COLO829 (cell line): Measurements from ENCODE around the gene UBE2G1.
"Not testable (repeated sequence)": the region's sequence is repeated elsewhere in the genome, so short reads cannot be mapped to it uniquely, and the experiment has no call there.

ENCODE experiments used
- DNase-seq: peaks from one replicate; pipeline ENCODE4 v3.0.0; 2012; ENCODE audit warnings: low spot score

Gene UBE2G1

GRCh38 chr17:4366327-4367063, at the start of gene UBE2G1:
TSS of gene UBE2G1 (minus strand) at chr17:4366675. CDS start at chr17:4366316, 359 bp downstream.
- DNase-seq = peak; percentile 95

- DNase-seq = peak; percentile 83
Observed at GRCh38 chr17:4412933-4413831, 46.7 kb upstream of the UBE2G1 start.

GRCh38 chr17:4411201-4411600, 44.7 kb upstream of the UBE2G1 start:
- DNase-seq = no peak

GRCh38 chr17:4409659-4410058, 43.2 kb upstream of the UBE2G1 start:
- DNase-seq = no peak

- no peak for DNase-seq
Observed at GRCh38 chr17:4407851-4408250, 41.4 kb upstream of the UBE2G1 start.

GRCh38 chr17:4407216-4407615, 40.7 kb upstream of the UBE2G1 start:
- no peak for DNase-seq

- DNase-seq = no peak
Observed at GRCh38 chr17:4406386-4406785, 39.9 kb upstream of the UBE2G1 start.

- no peak for DNase-seq
Observed at GRCh38 chr17:4405699-4406098, 39.2 kb upstream of the UBE2G1 start.

GRCh38 chr17:4405038-4405669, 38.7 kb upstream of the UBE2G1 start:
- DNase-seq = no peak

GRCh38 chr17:4397840-4398239, 31.4 kb upstream of the UBE2G1 start:
- DNase-seq = no peak

GRCh38 chr17:4395111-4395478, 28.6 kb upstream of the UBE2G1 start:
- DNase-seq = no peak

- DNase-seq = no peak
Observed at GRCh38 chr17:4394208-4395110, 28.0 kb upstream of the UBE2G1 start.

GRCh38 chr17:4393806-4394205, 27.3 kb upstream of the UBE2G1 start:
- no peak for DNase-seq

GRCh38 chr17:4389079-4389478, 22.6 kb upstream of the UBE2G1 start:
- DNase-seq = no peak

- DNase-seq = no peak
Observed at GRCh38 chr17:4387137-4387536, 20.7 kb upstream of the UBE2G1 start.

GRCh38 chr17:4386406-4386805, 19.9 kb upstream of the UBE2G1 start:
- no peak for DNase-seq

- DNase-seq = no peak
Observed at GRCh38 chr17:4381690-4382671, 15.5 kb upstream of the UBE2G1 start.

GRCh38 chr17:4378626-4379025, 12.2 kb upstream of the UBE2G1 start:
- DNase-seq = no peak

- DNase-seq = not testable (repeated sequence)
Observed at GRCh38 chr17:4377247-4377646, 10.8 kb upstream of the UBE2G1 start.

GRCh38 chr17:4375796-4376440, 9.4 kb upstream of the UBE2G1 start:
- not testable (repeated sequence) for DNase-seq
